Measurements from ENCODE around the gene ZNHIT2.

GRCh38 chr11:65107751-65108468, 9.6 kb downstream of the ZNHIT2 start:
- TF ChIP-seq, protein P1, sequence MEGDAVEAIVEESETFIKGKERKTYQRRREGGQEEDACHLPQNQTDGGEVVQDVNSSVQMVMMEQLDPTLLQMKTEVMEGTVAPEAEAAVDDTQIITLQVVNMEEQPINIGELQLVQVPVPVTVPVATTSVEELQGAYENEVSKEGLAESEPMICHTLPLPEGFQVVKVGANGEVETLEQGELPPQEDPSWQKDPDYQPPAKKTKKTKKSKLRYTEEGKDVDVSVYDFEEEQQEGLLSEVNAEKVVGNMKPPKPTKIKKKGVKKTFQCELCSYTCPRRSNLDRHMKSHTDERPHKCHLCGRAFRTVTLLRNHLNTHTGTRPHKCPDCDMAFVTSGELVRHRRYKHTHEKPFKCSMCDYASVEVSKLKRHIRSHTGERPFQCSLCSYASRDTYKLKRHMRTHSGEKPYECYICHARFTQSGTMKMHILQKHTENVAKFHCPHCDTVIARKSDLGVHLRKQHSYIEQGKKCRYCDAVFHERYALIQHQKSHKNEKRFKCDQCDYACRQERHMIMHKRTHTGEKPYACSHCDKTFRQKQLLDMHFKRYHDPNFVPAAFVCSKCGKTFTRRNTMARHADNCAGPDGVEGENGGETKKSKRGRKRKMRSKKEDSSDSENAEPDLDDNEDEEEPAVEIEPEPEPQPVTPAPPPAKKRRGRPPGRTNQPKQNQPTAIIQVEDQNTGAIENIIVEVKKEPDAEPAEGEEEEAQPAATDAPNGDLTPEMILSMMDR (IDR thresholded peaks at IDR 0.05): no peak
- no peak for TF ChIP-seq POLR2A (IDR thresholded peaks at IDR 0.05)
